Uterus (tissue), 4 donors: Measurements from ENCODE around the gene HIP1. TPM values are rescaled to one million over a fixed set of nuclear protein-coding genes. Genes with fewer than 3 reads are reported as not detected.

Source experiments
- DNase-seq, 2 donors: peaks; one replicate each; pipeline ENCODE4 v3.0.0-alpha.2; 2019 to 2020
- H3K27ac ChIP-seq, 2 donors: fragments of 200-600 bp; sonication (generic); 1 replicate in 1 of 2; 2 replicates in 1 of 2; pipeline ENCODE4 v1.5.1; 2016 to 2018
- H3K27me3 ChIP-seq, 2 donors: fragments of 200-600 bp; sonication (generic); one replicate each; pipeline ENCODE4 v1.5.1; 2018 to 2019; ENCODE audit warnings: control low read depth in 1 of 2
- H3K36me3 ChIP-seq, 2 donors: fragments of 200-600 bp; sonication (generic); one replicate each; pipeline ENCODE4 v1.5.1; 2019; ENCODE audit warnings: control low read depth in 1 of 2
- H3K4me1 ChIP-seq, 2 donors: fragments of 200-600 bp; sonication (generic); one replicate each; pipeline ENCODE4 v1.5.1; 2018 to 2019; ENCODE audit warnings: control low read depth in 1 of 2
- H3K4me3 ChIP-seq, 2 donors: fragments of 200-600 bp; sonication (generic); 1 replicate in 1 of 2; 2 replicates in 1 of 2; pipeline ENCODE4 v1.5.1; 2018 to 2019; ENCODE audit warnings: mild to moderate bottlenecking in 1 of 2
- H3K9me3 ChIP-seq, 2 donors: fragments of 200-600 bp; sonication (generic); one replicate each; pipeline ENCODE4 v1.5.1; 2019; ENCODE audit warnings: control low read depth in 1 of 2
- POLR2A ChIP-seq, 2 donors: fragments of 450-650 bp; IDR thresholded peaks; one replicate each; pipeline ENCODE4 v1.6.1; 2016; ENCODE audit warnings: antibody characterized with exemption in 2 of 2, mild to moderate bottlenecking in 1 of 2, moderate library complexity in 1 of 2
- intact Hi-C: fragments of 100-400 bp; cut with DNase I; formaldehyde crosslinking; loops from one replicate; pipeline ENCODE4 v1.15.1; 2023; ENCODE audit warnings: low total_unique reads
- total RNA-seq, 4 donors: library from RNA; depleted of rRNA in 3 of 4; stranded (reverse); fragments of >200 nt in 3 of 4; gene quantifications; one replicate each; pipeline versions ENCODE4 v1.1.0 to v1.2.4, GENCODE V29; 2014 to 2023
- TF ChIP-seq, protein P1 (sequence below), 4 experiments: fragments of 200-600 bp in 2 of 4; fragments of 450-650 bp in 2 of 4; sonication (generic) in 2 of 4; IDR thresholded peaks; one replicate each; pipeline ENCODE4 v1.5.1; 2016 to 2019; ENCODE audit warnings: antibody characterized with exemption in 4 of 4, mild to moderate bottlenecking in 2 of 4, moderate library complexity in 1 of 4
- donor health status: DM: yes; HTN: yes; CAD: no.

The HIP1 gene
- total RNA-seq, 4 donors from 2014 or later: 13.1 to 48.8 (median 20.3) TPM

DNA sequence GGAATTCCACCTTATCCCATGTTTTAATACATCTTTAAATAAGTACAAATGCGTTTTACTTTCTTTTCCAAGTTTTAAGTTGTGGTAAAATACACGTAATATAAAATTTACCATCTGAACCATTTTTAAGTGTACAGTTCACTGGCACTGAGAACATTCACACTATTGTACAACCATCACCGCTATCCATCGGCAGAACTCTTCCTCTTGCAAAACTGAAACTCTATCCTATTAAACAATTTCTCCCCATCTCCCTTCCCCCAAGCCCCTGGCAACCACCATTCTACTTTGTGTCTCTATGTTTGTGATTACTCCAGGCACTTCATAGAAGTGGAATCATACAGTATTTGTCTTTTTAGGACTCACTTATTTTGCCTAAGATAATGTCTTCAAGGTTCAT, 33.8 kb downstream of the HIP1 start:
- TF ChIP-seq, protein P1, sequence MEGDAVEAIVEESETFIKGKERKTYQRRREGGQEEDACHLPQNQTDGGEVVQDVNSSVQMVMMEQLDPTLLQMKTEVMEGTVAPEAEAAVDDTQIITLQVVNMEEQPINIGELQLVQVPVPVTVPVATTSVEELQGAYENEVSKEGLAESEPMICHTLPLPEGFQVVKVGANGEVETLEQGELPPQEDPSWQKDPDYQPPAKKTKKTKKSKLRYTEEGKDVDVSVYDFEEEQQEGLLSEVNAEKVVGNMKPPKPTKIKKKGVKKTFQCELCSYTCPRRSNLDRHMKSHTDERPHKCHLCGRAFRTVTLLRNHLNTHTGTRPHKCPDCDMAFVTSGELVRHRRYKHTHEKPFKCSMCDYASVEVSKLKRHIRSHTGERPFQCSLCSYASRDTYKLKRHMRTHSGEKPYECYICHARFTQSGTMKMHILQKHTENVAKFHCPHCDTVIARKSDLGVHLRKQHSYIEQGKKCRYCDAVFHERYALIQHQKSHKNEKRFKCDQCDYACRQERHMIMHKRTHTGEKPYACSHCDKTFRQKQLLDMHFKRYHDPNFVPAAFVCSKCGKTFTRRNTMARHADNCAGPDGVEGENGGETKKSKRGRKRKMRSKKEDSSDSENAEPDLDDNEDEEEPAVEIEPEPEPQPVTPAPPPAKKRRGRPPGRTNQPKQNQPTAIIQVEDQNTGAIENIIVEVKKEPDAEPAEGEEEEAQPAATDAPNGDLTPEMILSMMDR (IDR thresholded peaks at IDR 0.05): no peak
- no peak for TF ChIP-seq POLR2A (IDR thresholded peaks at IDR 0.05)
- intact Hi-C loops: no loop called here
- Histone ChIP-seq H3K27me3 (no peaks in the 10 kb centered on the region), H3K27ac (no peak overlapping the region), H3K36me3 (no peaks in the 10 kb centered on the region), H3K9me3 (peaks cover 0 to 6% of the 10 kb centered on the region in 2 donors), H3K4me1 (no peaks in the 10 kb centered on the region), H3K4me3 (no peak overlapping the region)
- no peak for DNase-seq

DNA sequence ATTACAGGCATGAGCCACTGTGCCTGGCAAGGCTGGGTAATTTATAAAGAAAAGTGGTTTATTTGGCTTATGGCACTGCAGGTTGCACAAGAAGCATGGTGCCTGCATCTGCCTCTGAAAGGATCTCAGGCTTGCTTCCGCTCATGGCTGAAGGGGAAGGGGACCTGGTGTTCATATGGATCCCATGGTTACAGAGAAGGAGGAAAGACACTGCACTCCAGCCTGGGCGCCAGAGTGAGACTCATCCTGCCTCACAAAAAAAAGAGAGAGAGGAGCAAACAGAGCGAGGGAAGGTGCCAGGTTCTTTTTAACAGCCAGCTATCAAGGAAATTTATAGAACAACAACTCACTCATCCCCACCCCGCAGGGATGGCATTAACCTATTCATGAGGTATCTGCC, 36.2 kb downstream of the HIP1 start:
- Histone ChIP-seq H3K27me3 (no peaks in the 10 kb centered on the region), H3K9me3 (no peaks in the 10 kb centered on the region), H3K27ac (no peak overlapping the region), H3K4me1 (no peaks in the 10 kb centered on the region), H3K36me3 (no peaks in the 10 kb centered on the region), H3K4me3 (no peak overlapping the region)
- intact Hi-C loops: no loop called here
- no peak for DNase-seq
- TF ChIP-seq POLR2A (IDR thresholded peaks at IDR 0.05): no peak
- TF ChIP-seq, protein P1 (IDR thresholded peaks at IDR 0.05): no peak

DNA sequence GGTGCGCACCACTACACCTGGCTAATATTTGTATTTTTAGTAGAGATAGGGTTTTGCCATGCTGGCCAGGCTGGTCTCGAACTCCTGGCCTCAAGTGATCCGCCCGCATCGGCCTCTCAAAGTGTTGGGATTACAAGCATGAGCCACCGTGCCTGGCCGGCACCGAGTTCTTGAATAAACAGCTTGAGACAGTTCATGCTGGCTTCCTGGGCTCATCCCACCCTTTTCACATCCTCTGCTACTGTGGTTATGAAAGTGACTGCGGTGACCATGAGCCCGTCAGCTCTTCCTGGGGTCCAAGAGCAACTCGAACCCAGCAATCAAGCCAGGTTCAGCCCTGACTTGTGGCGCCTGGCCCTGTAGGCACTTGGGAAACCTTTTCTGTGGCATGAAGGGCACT, 38.7 kb downstream of the HIP1 start:
- TF ChIP-seq, protein P1 (IDR thresholded peaks at IDR 0.05): no peak
- no peak for TF ChIP-seq POLR2A (IDR thresholded peaks at IDR 0.05)
- Histone ChIP-seq H3K4me3 (no peak overlapping the region), H3K27me3 (no peaks in the 10 kb centered on the region), H3K36me3 (no peaks in the 10 kb centered on the region), H3K9me3 (no peaks in the 10 kb centered on the region), H3K27ac (no peak overlapping the region), H3K4me1 (no peaks in the 10 kb centered on the region)
- intact Hi-C loops: loop anchor here (10.0 kb wide), 1 partner anchor 85 kb away; no protein-coding TSS in a partner anchor
- no peak for DNase-seq

GRCh38 chr7:75698358-75698757, 40.4 kb downstream of the HIP1 start:
- Histone ChIP-seq H3K36me3 (no peaks in the 10 kb centered on the region), H3K27me3 (no peaks in the 10 kb centered on the region), H3K4me1 (no peaks in the 10 kb centered on the region), H3K27ac (no peak overlapping the region), H3K4me3 (no peak overlapping the region), H3K9me3 (no peaks in the 10 kb centered on the region)
- no peak for DNase-seq
- TF ChIP-seq, protein P1 (IDR thresholded peaks at IDR 0.05): no peak
- TF ChIP-seq POLR2A (IDR thresholded peaks at IDR 0.05): no peak
- intact Hi-C loops: loop anchor here (10.0 kb wide), 1 partner anchor 84 kb away; no protein-coding TSS in a partner anchor

DNA sequence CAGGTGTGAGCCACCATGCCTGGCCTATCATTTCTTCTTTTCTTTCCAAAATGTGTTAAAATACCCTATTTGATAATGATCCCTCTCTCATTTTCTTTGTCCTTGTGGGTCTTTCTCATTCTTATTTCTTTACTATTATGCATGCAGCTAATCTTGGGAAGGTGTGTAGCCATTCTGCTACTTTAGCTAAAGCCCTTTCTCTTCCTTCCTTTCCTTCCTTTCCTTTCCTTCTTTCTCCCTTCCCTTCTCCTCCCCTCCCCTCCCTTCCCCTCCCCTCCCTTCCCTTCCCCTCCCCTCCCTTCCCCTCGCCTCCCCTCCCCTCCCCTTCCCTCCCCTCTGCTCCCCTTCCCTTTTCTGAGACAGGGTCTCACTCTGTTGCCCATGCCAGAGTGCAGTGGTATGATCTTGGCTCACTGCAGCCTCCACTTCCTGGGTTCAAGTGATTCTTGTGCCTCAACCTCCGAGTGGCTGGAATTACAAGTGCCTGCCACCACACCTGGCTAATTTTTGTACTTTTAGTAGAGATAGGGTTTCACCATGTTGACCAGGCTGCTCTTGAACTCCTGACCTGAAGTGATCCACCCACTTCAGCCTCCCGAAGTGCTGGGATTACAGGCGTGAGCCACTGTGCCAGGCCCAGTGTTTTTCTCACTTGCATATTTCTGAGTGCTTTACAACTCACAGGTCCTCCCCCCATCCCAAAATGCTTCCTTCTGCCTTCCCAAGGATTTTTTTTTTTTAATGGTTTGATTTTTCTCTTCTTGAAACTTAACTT, 42.3 kb downstream of the HIP1 start:
- H3K4me3 ChIP-seq: no peak overlapping the region
- H3K9me3 ChIP-seq: no peaks in the 10 kb centered on the region
- H3K36me3 ChIP-seq: no peaks in the 10 kb centered on the region
- no peaks in the 10 kb centered on the region for H3K4me1 ChIP-seq
- no peaks in the 10 kb centered on the region for H3K27me3 ChIP-seq
- no peak for DNase-seq
- intact Hi-C loops: loop anchor here (10.0 kb wide), 1 partner anchor 82 kb away; no protein-coding TSS in a partner anchor
- H3K27ac ChIP-seq: no peak overlapping the region
- TF ChIP-seq POLR2A (IDR thresholded peaks at IDR 0.05): no peak
- TF ChIP-seq, protein P1 (IDR thresholded peaks at IDR 0.05): no peak
